Measurements from ENCODE around the gene ATP2B3.

DNA sequence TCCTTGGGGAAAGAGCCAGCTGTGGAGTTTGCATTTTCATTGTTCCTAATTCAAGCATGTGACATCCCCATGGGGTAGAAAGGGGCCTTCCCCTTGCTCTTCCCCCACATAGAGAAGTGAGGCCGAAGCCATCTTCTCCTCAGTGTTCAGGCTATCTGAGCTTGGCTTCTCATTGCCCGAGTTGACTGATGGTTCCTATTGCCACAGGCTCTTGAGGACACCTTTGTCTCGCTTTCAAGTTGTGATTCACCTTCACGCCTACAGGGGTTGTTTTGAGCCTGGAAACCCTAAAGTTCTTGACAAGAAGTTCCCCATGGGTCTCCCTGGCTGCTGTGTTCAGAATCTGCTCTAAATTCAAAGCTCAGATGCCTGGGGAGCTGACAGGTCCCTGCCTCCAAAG, 56.5 kb downstream of the ATP2B3 start:
- TF ChIP-seq, protein P1, sequence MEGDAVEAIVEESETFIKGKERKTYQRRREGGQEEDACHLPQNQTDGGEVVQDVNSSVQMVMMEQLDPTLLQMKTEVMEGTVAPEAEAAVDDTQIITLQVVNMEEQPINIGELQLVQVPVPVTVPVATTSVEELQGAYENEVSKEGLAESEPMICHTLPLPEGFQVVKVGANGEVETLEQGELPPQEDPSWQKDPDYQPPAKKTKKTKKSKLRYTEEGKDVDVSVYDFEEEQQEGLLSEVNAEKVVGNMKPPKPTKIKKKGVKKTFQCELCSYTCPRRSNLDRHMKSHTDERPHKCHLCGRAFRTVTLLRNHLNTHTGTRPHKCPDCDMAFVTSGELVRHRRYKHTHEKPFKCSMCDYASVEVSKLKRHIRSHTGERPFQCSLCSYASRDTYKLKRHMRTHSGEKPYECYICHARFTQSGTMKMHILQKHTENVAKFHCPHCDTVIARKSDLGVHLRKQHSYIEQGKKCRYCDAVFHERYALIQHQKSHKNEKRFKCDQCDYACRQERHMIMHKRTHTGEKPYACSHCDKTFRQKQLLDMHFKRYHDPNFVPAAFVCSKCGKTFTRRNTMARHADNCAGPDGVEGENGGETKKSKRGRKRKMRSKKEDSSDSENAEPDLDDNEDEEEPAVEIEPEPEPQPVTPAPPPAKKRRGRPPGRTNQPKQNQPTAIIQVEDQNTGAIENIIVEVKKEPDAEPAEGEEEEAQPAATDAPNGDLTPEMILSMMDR (IDR thresholded peaks at IDR 0.05 in 4 of 5, conservative IDR thresholded peaks at IDR 0.05 in 1 of 5), result no peak
- no peak for TF ChIP-seq POLR2A (IDR thresholded peaks at IDR 0.05)
